ENCODE data around the gene PITPNB. TPM values are rescaled to one million over a fixed set of nuclear protein-coding genes. Genes with fewer than 3 reads are reported as not detected.

PITPNB gene
- total RNA-seq, 1 experiment from 2014 or later: 82.6 TPM

DNA sequence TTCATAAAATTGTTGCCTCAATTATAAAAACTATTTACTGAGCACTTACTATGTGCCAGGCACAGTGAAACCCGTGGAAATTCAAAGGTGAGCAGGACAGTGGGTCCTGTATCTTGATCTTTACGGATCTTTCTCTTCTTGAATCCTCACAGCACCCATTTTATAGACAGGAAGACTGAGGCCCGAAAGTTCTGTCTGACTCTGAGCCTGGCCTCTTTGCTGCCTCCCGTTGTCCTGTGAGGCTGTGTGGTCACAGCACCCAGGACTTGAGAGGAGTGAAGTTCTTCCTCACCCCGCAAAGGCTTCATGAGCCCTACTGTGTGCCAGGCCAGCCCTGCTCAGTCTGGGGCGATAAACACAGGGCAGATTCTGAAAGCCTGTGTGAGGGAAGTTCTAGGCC lies 104.1 kb downstream of the PITPNB start:
- ATAC-seq (no peak), DNase-seq (ENCODE audit: low read depth, low spot score) (no peak)
- no peaks in the 10 kb centered on the region for H3K9me2 ChIP-seq (ENCODE audit: insufficient read depth)
- H3K9ac ChIP-seq (ENCODE audit: low read length): no peak overlapping the region
- no peaks in the 10 kb centered on the region for H3K27me3 ChIP-seq (ENCODE audit: insufficient read depth, low read length)
- RAD21 ChIA-PET (ENCODE audit: low non-redundant PET in 1 of 2, low total read pairs in 2 of 2, uncharacterized antibody in 2 of 2, unreplicated experiment in 2 of 2): no interaction called here
- POLR2A ChIA-PET: no interaction called here
- H2AFZ ChIP-seq (ENCODE audit: low read depth, low read length, poor library complexity, severe bottlenecking): no peak overlapping the region
- H3K9me3 ChIP-seq (ENCODE audit: control insufficient read depth in 1 of 2, insufficient read depth in 1 of 2, low read depth in 1 of 2, low read length in 2 of 2): no peaks in the 10 kb centered on the region
- no peak overlapping the region for H3K4me3 ChIP-seq (replicated peaks in 1 of 2; ENCODE audit: low read depth in 1 of 2, low read length in 2 of 2)
- no peaks in the 10 kb centered on the region for H3K79me2 ChIP-seq (ENCODE audit: insufficient read depth, low read length)
- no peak for TF ChIP-seq CTCF (IDR thresholded peaks at IDR 0.05 in 2 of 3, conservative IDR thresholded peaks at IDR 0.05 in 1 of 3; ENCODE audit: borderline replicate concordance in 1 of 3, insufficient read depth in 1 of 3, low read depth in 2 of 3, low read length in 2 of 3)
- BruUV-seq (replicated peaks): no TSS peak
- H3K4me2 ChIP-seq (ENCODE audit: low read length): no peak overlapping the region
- no peak overlapping the region for H3K27ac ChIP-seq (ENCODE audit: low read depth, low read length)
- no peaks in the 10 kb centered on the region for H4K20me1 ChIP-seq (ENCODE audit: insufficient read depth)
- no peaks in the 10 kb centered on the region for H3K36me3 ChIP-seq (ENCODE audit: control insufficient read depth in 1 of 2, insufficient read depth in 2 of 2, low read length in 2 of 2)
- intact Hi-C loops (cut with micrococcal nuclease): no loop called here
- H3K4me1 ChIP-seq (ENCODE audit: control insufficient read depth in 1 of 2, insufficient read depth in 2 of 2, low read length in 2 of 2): no peaks in the 10 kb centered on the region
- CTCF ChIA-PET: no interaction called here

GRCh38 chr22:27811778-27812177 lies 107.3 kb downstream of the PITPNB start:
- H3K9ac ChIP-seq (ENCODE audit: low read length): no peak overlapping the region
- no peaks in the 10 kb centered on the region for H3K9me2 ChIP-seq (ENCODE audit: insufficient read depth)
- no peaks in the 10 kb centered on the region for H3K27me3 ChIP-seq (ENCODE audit: insufficient read depth, low read length)
- ChIA-PET POLR2A (no interaction called here), RAD21 (ENCODE audit: low non-redundant PET in 1 of 2, low total read pairs in 2 of 2, uncharacterized antibody in 2 of 2, unreplicated experiment in 2 of 2) (no interaction called here), CTCF (no interaction called here)
- no peaks in the 10 kb centered on the region for H3K36me3 ChIP-seq (ENCODE audit: control insufficient read depth in 1 of 2, insufficient read depth in 2 of 2, low read length in 2 of 2)
- H2AFZ ChIP-seq (ENCODE audit: low read depth, low read length, poor library complexity, severe bottlenecking): no peak overlapping the region
- DNase-seq (ENCODE audit: low read depth, low spot score) (no peak), ATAC-seq (no peak)
- no peak overlapping the region for H3K4me3 ChIP-seq (replicated peaks in 1 of 2; ENCODE audit: low read depth in 1 of 2, low read length in 2 of 2)
- intact Hi-C loops (cut with micrococcal nuclease): no loop called here
- BruUV-seq (replicated peaks): no TSS peak
- no peaks in the 10 kb centered on the region for H4K20me1 ChIP-seq (ENCODE audit: insufficient read depth)
- H3K4me1 ChIP-seq (ENCODE audit: control insufficient read depth in 1 of 2, insufficient read depth in 2 of 2, low read length in 2 of 2): no peaks in the 10 kb centered on the region
- no peaks in the 10 kb centered on the region for H3K79me2 ChIP-seq (ENCODE audit: insufficient read depth, low read length)
- no peaks in the 10 kb centered on the region for H3K9me3 ChIP-seq (ENCODE audit: control insufficient read depth in 1 of 2, insufficient read depth in 1 of 2, low read depth in 1 of 2, low read length in 2 of 2)
- TF ChIP-seq EZH2phosphoT487 (IDR thresholded peaks at IDR 0.05; ENCODE audit: borderline replicate concordance): no peak
- TF ChIP-seq TCF7L2 (IDR thresholded peaks at IDR 0.05; ENCODE audit: borderline replicate concordance, extremely low read depth, insufficient read depth, insufficient read length): no peak
- no peak for TF ChIP-seq REST (IDR thresholded peaks at IDR 0.05; ENCODE audit: low read depth)
- TF ChIP-seq ZFX (IDR thresholded peaks at IDR 0.05): no peak
- no peak for TF ChIP-seq RAD21 (IDR thresholded peaks at IDR 0.05; ENCODE audit: low read depth)
- TF ChIP-seq CTCF (IDR thresholded peaks at IDR 0.05 in 2 of 3, conservative IDR thresholded peaks at IDR 0.05 in 1 of 3; ENCODE audit: borderline replicate concordance in 1 of 3, insufficient read depth in 1 of 3, low read depth in 2 of 3, low read length in 2 of 3): no peak
- TF ChIP-seq POLR2AphosphoS5 (IDR thresholded peaks at IDR 0.05; ENCODE audit: low read depth, low read length): no peak
- TF ChIP-seq JUND (IDR thresholded peaks at IDR 0.05): no peak
- TF ChIP-seq YY1 (IDR thresholded peaks at IDR 0.05; ENCODE audit: extremely low read depth, insufficient replicate concordance, low read depth, low read length): no peak
- TF ChIP-seq POLR2A (IDR thresholded peaks at IDR 0.05; ENCODE audit: borderline replicate concordance, extremely low read depth, insufficient read depth, insufficient read length): no peak
- TF ChIP-seq SIN3A (IDR thresholded peaks at IDR 0.05; ENCODE audit: low read depth): no peak
- TF ChIP-seq SRF (IDR thresholded peaks at IDR 0.05; ENCODE audit: low read depth): no peak
- TF ChIP-seq ATF3 (IDR thresholded peaks at IDR 0.05): no peak
- no peak overlapping the region for H3K4me2 ChIP-seq (ENCODE audit: low read length)
- H3K27ac ChIP-seq (ENCODE audit: low read depth, low read length): no peak overlapping the region

Measured in HCT116 (cell line).